Stomach (tissue), 9 donors: ENCODE measurements around the gene G3BP2. TPM values are rescaled to one million over a fixed set of nuclear protein-coding genes. Genes with fewer than 3 reads are reported as not detected.
A peak's percentile ranks its signal among the peaks of the same experiment; 100 is the strongest.

Experiments
- DNase-seq, 2 donors: peaks; one replicate each; pipeline versions ENCODE4 v3.0.0 to v3.0.0-alpha.2; 2013 to 2019
- H3K27ac ChIP-seq, 5 donors: fragments of 200-600 bp in 4 of 5; sonication (generic) in 4 of 5; one replicate each; pipeline ENCODE4 v1.5.1; 2013 to 2019; ENCODE audit warnings: mild to moderate bottlenecking in 1 of 5, moderate library complexity in 1 of 5
- H3K27me3 ChIP-seq, 3 donors: fragments of 200-600 bp; sonication (generic); one replicate each; pipeline ENCODE4 v1.5.1; 2017 to 2019; ENCODE audit warnings: mixed run types in 1 of 3
- H3K36me3 ChIP-seq, 4 donors: fragments of 200-600 bp; sonication (generic); 1 replicate in 3 of 4; 2 replicates in 1 of 4; pipeline ENCODE4 v1.5.1; 2016 to 2019
- H3K4me1 ChIP-seq, 4 donors: fragments of 200-600 bp; sonication (generic); one replicate each; pipeline ENCODE4 v1.5.1; 2016 to 2019
- H3K4me3 ChIP-seq, 4 donors: fragments of 200-600 bp; sonication (generic) in 3 of 4; one replicate each; pipeline ENCODE4 v1.5.1; 2016 to 2019; ENCODE audit warnings: mild to moderate bottlenecking in 1 of 4
- H3K9me3 ChIP-seq, 4 donors: fragments of 200-600 bp; sonication (generic); one replicate each; pipeline ENCODE4 v1.5.1; 2016 to 2019
- CTCF ChIP-seq, 7 experiments: fragments of 450-650 bp in 4 of 7; fragments of 200-600 bp in 3 of 7; sonication (generic) in 3 of 7; IDR thresholded peaks; one replicate each; pipeline ENCODE4 v1.5.1; 2016 to 2019; ENCODE audit warnings: antibody characterized with exemption in 7 of 7, control low read depth in 2 of 7, mild to moderate bottlenecking in 1 of 7
- EP300 ChIP-seq: sonication (generic); formaldehyde crosslinking; IDR thresholded peaks from one replicate; pipeline ENCODE4 v1.6.1; 2017; ENCODE audit warnings: antibody characterized with exemption
- POLR2A ChIP-seq, 4 donors: fragments of 450-650 bp; IDR thresholded peaks; one replicate each; pipeline ENCODE4 v1.6.1; 2016; ENCODE audit warnings: antibody characterized with exemption in 4 of 4, control low read depth in 2 of 4, mild to moderate bottlenecking in 1 of 4, moderate library complexity in 1 of 4
- POLR2AphosphoS5 ChIP-seq, 3 donors: sonication (generic); formaldehyde crosslinking; IDR thresholded peaks; one replicate each; pipeline ENCODE4 v1.6.1; 2016; ENCODE audit warnings: antibody characterized with exemption in 3 of 3
- WGBS, 5 donors: extraction: QIAGEN DNeasy Blood & Tissue Kit in 3 of 5; methylation state at CpG; one replicate each; pipeline versions ENCODE4 v1.1.5 to v1.1.7; 2013 to 2018; 5-methylcytosine and 5-hydroxymethylcytosine counted together
- intact Hi-C: fragments of 100-400 bp; cut with DNase I; formaldehyde crosslinking; loops from one replicate; pipeline ENCODE4 v1.15.1; 2023; ENCODE audit warnings: low total_unique reads
- polyA plus RNA-seq, 3 donors: library from polyadenylated mRNA; stranded (reverse); fragments of 200-250 nt; gene quantifications; one replicate each; pipeline ENCODE4 v1.2.3, GENCODE V29; 2013
- total RNA-seq, 5 donors: library from RNA; depleted of rRNA; stranded (reverse); fragments of >200 nt; gene quantifications; one replicate each; pipeline versions ENCODE4 v1.1.0 to v1.2.3, GENCODE V29; 2014 to 2016
- donor health status: healthy with polysubstance abuse.
- donor health status: Bipolar disorder and iron deficiency.
- donor health status: healthy.

The G3BP2 gene
- total and polyA plus RNA-seq, 8 donors, result 15.2 to 183 (median 36.4) TPM

GRCh38 chr4:75643651-75644050 lies 29.6 kb downstream of the G3BP2 start:
- TF ChIP-seq CTCF (IDR thresholded peaks at IDR 0.05) (no peak), POLR2A (IDR thresholded peaks at IDR 0.05) (no peak), EP300 (no peak), POLR2AphosphoS5 (IDR thresholded peaks at IDR 0.05) (no peak)
- 45 to 64% (median 52%) methylated on average over 3 of the region's 3 CpGs for whole genome bisulfite sequencing, 5 donors
- Histone ChIP-seq H3K9me3 (no peaks in the 10 kb centered on the region), H3K4me3 (no peak overlapping the region), H3K36me3 (peaks cover 41 to 64% (median 58%) of the 10 kb centered on the region in 4 donors), H3K27ac (peak overlapping the region in 1 of 5 donors; percentile 1), H3K4me1 (peaks cover 0 to 14% (median 4%) of the 10 kb centered on the region in 4 donors), H3K27me3 (no peaks in the 10 kb centered on the region)
- intact Hi-C loops, result no loop called here
- DNase-seq, result no peak

- Histone ChIP-seq H3K27me3 (no peaks in the 10 kb centered on the region), H3K9me3 (no peaks in the 10 kb centered on the region), H3K4me1 (peaks cover 0 to 7% (median under 1%) of the 10 kb centered on the region in 4 donors), H3K36me3 (peaks cover 0 to 20% (median 14%) of the 10 kb centered on the region in 4 donors), H3K4me3 (no peak overlapping the region), H3K27ac (no peak overlapping the region)
- intact Hi-C loops, result no loop called here
- no peak for TF ChIP-seq POLR2A (IDR thresholded peaks at IDR 0.05)
- no peak for TF ChIP-seq EP300
- TF ChIP-seq POLR2AphosphoS5 (IDR thresholded peaks at IDR 0.05), result no peak
- TF ChIP-seq CTCF (IDR thresholded peaks at IDR 0.05), result no peak
- no peak for DNase-seq
- WGBS, 5 donors, result 84 to 97% (median 95%) methylated on average over 7 of the region's 7 CpGs
Measured at GRCh38 chr4:75639124-75639695, 34.0 kb downstream of the G3BP2 start.

GRCh38 chr4:75637827-75638226 lies 35.4 kb downstream of the G3BP2 start:
- Histone ChIP-seq H3K9me3 (no peaks in the 10 kb centered on the region), H3K4me1 (no peaks in the 10 kb centered on the region), H3K27ac (no peak overlapping the region), H3K27me3 (no peaks in the 10 kb centered on the region), H3K4me3 (no peak overlapping the region), H3K36me3 (peaks cover 0 to 8% (median 3%) of the 10 kb centered on the region in 4 donors)
- 90 to 97% (median 96%) methylated on average over 1 of the region's 1 CpG for WGBS, 5 donors
- DNase-seq, result no peak
- no peak for TF ChIP-seq POLR2AphosphoS5 (IDR thresholded peaks at IDR 0.05)
- no peak for TF ChIP-seq CTCF (IDR thresholded peaks at IDR 0.05)
- TF ChIP-seq EP300, result no peak
- no peak for TF ChIP-seq POLR2A (IDR thresholded peaks at IDR 0.05)
- intact Hi-C loops, result no loop called here

GRCh38 chr4:75637176-75637575 lies 36.0 kb downstream of the G3BP2 start:
- H3K4me1 ChIP-seq, result no peaks in the 10 kb centered on the region
- H3K36me3 ChIP-seq, result peaks cover 0 to 4% (median 2%) of the 10 kb centered on the region in 4 donors
- no peak for TF ChIP-seq POLR2A (IDR thresholded peaks at IDR 0.05)
- no peak for TF ChIP-seq POLR2AphosphoS5 (IDR thresholded peaks at IDR 0.05)
- no peak for TF ChIP-seq CTCF (IDR thresholded peaks at IDR 0.05)
- TF ChIP-seq EP300, result no peak
- intact Hi-C loops, result no loop called here
- H3K27me3 ChIP-seq, result no peaks in the 10 kb centered on the region
- WGBS, 5 donors, result 59 to 89% (median 80%) methylated on average over 1 of the region's 1 CpG
- no peak overlapping the region for H3K27ac ChIP-seq
- no peak overlapping the region for H3K4me3 ChIP-seq
- no peak for DNase-seq
- no peaks in the 10 kb centered on the region for H3K9me3 ChIP-seq
